GM20431 (cell line): ENCODE data around the gene WDR20.
"Not testable (repeated sequence)": the region's sequence is repeated elsewhere in the genome, so short reads cannot be mapped to it uniquely, and the experiment has no call there.

Source experiments
- in situ Hi-C: fragments of 300-500 bp; cut with MseI, MboI; formaldehyde crosslinking; loops from one replicate; pipeline ENCODE4 v1.15.0; 2020; ENCODE audit warnings: low sequenced_read_pairs; ENCODE audit not compliant: unreplicated experiment

Gene WDR20

DNA sequence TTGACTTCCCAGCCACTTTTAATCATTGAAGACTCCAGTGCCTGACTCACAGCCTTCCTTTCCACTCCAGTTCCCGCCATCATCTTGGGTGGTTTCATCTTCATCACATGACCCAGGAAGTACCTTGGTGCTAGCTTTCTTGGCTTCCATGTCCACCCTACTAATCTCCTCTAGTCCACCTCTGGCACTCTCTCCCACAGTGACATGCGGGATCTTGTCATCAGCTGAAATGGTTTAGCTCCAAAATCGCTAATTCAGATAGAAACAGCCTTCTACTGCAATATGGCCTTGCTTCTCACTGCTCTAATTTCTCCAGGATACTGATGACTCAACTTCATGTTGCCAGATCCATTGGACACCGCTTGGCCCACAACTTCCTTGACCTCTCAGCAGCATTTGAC, 24.5 kb downstream of the WDR20 start:
- in situ Hi-C loops = no loop called here

DNA sequence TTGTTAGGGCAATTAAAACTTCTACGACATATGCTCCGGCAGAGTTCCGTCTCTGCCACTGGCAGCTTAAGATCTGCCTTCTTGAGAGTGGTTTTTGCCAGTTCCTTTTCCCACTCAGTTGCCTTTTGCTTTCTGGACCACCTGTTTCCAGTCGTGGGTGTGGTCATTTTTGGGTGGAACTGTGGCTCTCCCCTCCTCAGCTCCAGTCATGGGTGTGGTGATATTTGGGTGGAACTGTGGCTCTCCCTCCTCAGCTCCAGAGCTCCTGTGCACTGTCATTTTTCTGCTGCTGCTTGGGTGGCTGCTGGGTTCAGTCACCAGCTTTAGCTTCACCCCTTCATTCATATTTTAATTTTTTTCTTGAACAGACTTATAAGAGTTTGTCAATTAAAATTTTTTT, 25.3 kb downstream of the WDR20 start:
- in situ Hi-C loops = no loop called here

DNA sequence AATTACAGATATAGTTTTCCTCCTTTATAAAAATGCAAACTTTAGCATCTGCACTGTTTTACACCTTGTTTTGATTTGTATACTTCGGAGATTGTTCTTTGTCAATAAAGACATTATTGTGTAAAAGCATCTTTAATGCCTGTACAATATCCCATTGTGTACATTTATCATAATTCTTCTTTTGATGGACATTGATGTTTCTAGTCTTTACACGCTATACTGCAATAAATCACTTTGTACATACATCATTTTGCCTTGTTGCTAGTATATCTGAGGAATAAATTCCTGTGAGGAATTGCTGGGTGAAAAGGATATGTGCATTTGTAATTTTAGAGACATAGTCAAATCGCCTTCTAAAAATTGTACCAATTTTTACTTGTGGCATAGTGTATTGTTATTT, 30.4 kb downstream of the WDR20 start:
- in situ Hi-C loops = no loop called here

DNA sequence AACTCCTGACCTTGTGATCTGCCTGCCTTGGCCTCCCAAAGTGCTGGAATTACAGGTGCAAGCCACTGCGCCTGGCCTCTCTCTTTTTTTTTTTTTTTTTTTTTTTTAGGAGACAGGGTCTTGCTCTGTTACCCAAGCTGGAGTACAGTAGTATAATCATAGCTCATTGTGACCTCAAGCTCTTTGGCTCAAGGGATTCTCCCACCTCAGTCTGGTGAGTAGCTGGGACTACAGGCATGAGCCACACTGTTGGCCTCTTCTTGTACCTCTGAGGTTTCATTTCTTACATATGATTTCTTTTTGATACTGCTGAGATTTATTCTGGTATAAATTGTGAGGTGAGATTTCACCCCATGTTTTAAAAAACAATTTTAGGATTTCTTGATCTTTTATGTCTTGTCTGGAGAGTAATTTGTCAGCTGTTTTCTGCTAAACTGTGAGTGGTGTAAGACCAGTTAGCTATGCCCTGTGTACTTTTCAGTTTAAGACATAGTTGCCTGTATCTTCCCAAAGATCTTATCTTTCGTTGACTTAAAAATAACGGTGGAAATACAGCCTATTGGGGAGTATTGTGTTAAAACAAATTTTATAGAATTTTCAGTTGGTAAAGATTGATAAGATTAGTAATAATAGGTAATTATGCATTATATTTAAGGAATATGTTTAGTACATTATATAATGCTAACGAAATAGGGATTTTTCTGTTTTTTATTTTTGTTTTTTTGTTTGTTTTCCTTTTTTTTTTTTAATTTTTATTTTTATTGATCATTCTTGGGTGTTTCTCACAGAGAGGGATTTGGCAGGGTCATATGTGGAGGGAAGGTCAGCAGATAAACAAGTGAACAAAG, 31.7 kb downstream of the WDR20 start:
- in situ Hi-C loops = no loop called here

DNA sequence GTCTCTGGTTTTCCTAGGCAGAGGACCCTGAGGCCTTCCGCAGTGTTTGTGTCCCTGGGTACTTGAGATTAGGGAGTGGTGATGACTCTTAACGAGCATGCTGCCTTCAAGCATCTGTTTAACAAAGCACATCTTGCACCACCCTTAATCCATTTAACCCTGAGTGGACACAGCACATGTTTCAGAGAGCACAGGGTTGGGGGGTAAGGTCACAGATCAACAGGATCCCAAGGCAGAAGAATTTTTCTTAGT, 32.2 kb downstream of the WDR20 start:
- in situ Hi-C loops = not testable (repeated sequence)

DNA sequence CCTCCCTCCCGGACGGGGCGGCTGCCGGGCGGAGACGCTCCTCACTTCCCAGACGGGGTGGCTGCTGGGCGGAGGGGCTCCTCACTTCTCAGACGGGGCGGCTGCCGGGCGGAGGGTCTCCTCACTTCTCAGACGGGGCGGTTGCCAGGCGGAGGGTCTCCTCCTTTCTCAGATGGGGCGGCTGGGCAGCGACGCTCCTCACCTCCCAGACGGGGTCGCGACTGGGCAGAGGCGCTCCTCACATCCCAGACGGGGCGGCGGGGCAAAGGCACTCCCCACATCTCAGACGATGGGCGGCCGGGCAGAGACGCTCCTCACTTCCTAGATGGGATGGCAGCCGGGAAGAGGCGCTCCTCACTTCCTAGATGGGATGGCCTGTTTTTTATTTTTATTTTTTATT, 33.0 kb downstream of the WDR20 start:
- in situ Hi-C loops = not testable (repeated sequence)

DNA sequence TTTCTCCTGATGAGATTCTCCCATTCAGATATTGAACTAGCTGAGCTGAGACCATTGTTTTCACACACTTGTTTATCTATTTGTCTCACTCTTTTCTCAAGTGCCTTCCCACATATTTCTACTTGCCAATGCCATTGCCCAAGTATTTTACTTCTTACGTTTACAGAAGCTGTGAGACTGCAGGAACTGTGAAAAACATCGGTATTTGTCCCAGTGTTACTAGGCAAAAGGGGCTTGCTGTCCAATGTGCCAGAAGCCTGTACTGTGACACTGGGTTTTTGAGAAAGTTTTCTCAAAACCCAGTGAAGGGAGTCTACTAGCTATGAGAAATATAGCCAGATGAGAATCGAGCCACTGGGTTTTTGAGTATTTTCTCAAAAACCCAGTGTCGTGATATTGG, 37.5 kb downstream of the WDR20 start:
- in situ Hi-C loops = no loop called here

DNA sequence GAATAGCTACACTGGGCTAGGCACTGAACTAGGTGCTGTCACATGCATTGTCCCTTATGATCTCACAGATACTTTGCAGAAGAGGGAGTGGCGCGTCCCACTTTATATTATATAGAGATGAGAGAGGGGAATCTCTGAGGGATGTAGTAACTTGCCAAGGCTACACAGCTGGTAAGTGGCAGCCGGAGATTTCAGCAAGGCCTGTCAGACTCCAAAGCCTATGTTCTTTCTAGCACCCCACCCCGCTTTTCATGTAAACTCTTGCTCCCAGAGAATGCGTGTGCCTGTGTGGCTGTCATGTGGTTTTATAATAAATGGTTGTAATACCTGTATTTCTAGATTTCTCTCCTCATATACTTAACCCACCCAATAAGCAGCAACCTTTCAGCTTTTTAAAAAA, 39.1 kb downstream of the WDR20 start:
- in situ Hi-C loops = no loop called here

DNA sequence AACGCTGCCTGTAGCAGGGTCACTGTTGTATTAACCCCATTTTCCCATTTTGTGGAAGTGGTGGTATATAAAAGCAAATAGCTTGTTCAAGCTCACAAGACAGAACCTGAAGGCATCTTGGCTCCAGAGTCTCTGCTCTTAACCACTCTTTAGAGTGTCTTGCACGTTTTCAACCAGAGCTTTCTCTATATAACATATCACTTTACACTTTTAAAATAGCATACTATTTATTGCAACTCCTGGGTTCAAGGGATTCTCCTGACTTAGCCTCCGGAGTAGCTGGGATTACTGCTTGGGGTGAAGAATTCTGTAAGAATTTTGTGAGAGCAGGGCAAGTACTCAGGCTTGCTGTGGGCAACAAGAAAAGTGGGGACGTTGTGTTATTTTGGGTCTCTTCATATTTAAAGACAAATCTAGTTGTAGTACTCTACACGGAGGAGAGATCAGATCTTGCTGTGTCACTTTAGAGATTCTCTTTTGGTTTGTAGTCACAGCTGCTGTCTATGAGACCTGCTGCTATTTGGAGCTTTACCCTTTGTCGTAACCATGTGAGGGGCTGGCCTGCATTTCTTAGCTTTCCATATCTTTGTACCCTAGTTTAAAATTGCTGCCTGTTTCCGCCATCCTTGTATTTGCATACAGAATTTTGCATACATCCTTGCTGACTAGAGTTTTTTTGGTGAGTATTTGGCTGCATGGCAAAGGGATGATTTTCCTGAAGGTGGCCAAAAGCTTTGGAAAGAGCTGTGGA, 40.7 kb downstream of the WDR20 start:
- in situ Hi-C loops = no loop called here

DNA sequence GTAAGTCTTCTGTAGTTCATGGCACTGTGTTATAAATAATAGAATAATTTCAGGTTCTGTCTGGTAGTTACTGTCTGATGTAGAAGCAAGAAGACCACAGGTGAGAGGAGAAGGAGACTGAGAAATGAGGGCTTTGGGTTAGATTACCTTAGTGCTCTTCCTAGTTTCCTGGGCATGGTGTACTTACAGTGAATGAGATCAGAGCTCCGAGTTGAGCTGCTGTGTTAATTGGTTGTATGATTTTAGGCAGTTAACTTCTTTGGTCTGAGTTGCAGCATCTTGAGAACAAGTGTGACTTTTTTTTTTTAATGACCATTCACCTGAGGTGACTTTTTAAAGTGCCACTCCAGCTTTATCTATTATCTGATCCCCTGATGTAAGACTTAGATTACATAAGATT, 41.5 kb downstream of the WDR20 start:
- in situ Hi-C loops = no loop called here

DNA sequence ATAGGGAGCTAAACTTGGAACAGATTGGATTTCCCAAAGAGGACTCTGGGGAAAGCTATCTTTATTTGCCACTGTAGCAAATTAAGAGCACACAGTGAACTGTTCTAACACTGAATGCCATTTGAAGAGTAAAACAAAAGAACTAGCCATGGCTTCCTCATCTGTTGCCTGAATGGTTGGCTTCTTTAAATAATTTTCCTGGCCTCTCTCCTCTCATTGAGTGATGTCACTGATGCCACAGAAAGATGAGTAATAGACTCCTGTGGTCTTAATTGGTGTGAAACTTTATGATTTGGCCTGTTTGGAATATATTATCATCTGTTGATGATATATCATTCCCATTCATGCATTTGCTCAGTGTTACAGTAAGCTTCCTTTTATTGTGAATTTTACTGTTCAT, 42.5 kb downstream of the WDR20 start:
- in situ Hi-C loops = no loop called here

DNA sequence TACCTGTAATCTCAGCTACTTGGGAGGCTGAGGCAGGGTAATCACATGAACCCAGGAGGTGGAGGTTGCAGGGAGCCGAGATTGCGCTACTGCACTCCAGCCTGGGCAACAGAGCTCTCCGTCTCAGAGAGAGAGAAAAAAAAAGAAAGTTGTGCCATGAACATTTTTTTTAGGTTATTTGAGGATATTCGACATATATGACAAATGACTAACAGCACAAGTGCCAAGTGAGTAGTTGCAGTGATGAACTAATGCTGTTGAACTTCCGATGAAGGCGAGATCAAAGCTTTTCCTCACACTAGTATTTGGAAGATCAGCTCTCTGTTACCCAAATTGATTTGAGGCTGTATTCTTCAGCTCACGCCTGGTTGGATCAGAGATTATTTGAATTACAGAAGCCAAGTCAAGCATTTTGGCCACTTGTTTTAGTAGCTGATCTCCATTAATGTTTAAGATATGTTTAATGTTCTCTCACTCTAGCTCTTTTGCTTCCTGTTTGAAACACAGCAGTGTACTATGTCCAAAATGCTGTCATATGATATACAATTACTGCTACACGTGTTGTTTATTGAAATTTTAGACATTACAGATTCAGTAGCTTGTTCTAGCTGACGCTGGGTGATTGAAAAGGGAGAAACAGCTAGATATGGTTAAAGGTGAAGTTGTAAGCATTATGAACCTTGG, 43.4 kb downstream of the WDR20 start:
- in situ Hi-C loops = no loop called here

DNA sequence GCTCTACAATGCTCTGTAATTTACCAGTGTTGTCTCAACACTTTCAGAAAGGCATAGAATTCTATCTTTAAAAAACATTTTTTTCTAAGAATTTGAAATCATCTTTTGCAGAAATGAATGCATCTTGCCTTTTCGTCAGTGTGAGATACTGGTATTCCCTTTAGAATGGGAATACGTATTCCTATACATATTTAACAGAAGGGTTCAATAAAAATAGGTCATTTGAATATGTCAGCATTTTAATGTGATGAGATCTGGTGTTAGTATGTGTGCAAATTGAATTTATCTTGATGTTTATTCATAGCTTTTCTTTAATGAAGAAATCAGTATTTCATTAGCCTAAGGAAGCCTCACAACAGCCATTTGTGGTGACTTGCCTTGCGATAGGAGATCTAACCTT, 44.2 kb downstream of the WDR20 start:
- in situ Hi-C loops = no loop called here

DNA sequence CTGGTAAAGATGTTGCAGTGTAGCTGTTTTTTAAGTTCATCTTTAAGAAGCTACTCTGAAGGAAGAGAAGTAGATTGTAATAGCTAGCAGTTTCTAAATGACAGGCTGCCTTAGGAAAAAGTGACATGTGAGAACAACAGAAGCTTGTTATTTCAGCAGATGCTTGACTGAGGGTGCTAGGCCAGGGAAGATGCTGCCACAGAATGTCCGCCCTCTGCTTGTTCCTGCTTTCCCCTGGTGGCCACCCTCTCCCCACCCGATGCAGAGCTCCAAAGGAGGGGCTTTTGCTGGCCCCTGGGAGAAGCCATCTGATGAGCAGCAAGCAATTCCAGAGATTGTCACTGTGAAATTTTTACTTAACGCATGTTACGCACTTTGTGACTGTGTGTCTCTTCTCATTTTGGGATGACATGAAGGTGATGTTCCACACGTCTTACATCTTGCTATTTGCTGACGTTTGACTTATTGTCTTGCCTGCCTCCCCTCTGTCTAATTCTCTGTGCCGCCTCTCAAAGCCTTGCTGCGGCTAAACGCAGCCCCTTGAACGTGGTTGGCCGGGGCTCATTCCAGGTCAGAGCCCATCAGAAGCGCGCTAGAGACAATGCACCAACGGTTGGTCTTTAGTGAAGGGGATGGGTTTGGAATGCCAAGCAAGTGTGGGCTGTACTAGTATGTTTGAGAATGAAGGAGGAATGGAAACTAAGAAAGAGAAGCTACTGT, 44.8 kb downstream of the WDR20 start:
- in situ Hi-C loops = no loop called here

DNA sequence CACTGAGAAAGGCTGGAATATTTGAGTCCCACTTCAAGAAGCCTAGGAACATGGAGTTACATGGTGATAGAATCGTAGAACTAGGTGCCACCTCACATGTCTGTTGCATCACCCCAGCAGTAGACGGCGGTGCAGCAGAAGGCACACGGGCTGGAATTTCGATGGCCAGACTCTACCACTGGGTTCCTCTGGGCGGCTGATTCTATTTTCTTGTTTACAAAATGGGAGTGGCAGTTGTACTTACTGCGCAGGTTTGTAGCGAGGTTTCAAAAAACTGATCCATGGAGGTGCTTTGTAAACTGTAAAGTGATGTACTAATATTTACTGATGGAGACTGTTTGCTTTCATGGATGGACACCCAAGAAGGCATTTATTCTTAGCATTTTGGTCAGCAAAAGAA, 45.7 kb downstream of the WDR20 start:
- in situ Hi-C loops = no loop called here

DNA sequence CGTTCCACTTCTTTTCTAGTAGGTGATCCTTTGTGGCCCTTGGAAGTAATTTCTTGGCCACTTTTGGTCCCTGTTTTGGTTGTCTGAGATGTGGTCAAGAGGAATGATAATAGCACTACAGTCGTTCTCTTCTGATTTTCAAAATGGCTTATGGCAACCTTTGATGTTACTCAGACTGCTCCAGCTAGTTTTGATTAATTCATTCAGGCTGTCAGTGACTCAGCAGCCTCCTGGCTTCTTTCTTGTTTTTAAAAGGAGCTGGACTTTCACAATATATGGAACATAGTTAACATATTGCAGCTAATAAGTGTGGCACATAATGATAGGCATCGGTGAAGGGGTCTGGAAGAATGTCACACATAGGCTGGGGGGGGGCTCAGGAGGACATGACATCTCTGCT, 47.3 kb downstream of the WDR20 start:
- in situ Hi-C loops = no loop called here

DNA sequence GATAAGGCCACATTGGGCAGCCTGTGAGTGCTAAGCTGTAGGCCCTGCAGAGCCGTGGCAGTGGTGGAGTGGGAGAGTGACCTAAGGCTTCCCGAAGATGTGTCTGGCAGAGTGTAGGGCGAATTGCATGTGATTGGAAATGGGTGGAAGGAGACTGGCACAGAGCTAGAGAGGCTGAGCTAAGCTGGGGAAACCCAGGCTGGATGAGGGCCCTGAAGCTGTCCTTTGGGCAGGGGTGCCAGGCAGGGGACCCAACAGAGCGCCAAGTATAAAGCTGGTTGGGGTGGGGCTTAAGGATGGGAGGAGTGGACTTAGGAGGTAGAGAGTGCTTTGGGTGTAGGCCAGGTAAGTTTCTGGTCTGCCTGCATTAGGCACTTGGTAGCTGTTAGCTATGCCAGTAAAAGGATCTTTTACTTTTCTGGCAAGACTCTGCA, 47.9 kb downstream of the WDR20 start:
- in situ Hi-C loops = no loop called here

DNA sequence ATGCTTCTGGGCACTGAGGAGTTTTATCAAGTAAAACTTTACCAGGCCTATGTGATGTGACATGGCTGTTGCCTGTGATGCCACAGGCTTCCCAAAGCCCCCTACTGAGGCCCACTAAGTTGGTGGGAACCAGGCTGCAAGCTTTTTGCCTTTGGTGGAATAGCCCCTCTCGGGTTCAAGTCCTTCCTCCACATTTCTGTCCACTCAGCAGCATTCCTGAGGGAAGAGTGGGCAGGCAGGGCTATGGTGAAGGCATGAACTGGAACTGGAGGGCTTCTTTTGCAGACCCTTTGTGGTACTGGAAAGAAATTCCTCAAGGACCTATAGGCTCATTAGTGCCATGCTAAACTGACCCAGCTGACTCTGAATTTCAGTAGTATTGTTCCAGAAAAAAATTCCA, 48.5 kb downstream of the WDR20 start:
- in situ Hi-C loops = no loop called here

DNA sequence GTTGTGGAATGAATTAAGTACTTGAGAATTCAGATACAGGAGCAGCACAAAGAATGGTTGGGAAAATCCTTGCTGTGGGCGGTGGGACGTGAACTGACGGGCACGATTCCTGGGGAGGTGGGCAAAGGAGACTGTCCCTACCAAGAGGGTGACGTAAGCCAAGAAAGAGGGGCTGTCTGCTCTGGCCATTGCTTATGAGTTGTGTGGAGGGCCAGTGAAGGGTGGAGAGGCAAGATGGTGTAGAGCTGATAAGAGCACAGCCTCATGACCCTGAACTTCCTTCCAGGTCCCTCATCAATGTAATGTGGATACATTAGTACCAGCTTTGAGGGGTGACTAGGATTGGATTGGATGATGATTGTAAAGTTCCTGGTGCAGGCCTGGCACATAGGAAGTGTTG, 50.2 kb downstream of the WDR20 start:
- in situ Hi-C loops = no loop called here

DNA sequence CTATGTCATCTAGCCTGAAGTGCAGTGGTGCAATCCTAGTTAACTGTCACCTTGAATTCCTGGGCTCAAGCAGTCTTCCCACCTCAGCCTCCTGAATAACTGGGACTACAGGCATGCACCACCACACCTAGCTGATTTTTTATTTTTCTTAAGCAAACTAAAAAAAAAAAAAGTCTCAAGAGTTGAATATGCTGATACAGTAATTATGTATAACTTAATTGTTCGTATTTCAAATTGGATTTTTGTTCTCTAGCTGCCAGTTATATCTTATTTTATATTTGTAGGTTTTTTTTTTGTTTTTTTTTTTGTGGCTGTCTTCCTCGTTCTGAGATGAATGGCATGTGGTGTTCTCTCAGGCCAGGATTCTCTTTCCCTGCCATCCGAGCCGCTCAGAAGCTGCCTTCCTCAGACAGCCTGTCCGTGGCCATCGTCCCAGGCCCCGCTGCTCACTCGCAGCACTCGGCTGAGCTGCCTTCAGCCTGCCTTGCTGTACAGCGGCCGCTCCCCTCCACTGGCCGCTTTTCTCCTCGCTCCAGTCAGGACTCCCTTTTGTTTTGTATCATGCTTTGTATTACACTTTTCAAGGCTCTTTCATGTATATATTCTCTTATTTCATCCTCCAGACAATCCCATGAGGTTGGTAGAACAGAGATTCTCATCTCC, 53.3 kb downstream of the WDR20 start:
- in situ Hi-C loops = no loop called here
